ENCODE results near the gene PMM2.

DNA sequence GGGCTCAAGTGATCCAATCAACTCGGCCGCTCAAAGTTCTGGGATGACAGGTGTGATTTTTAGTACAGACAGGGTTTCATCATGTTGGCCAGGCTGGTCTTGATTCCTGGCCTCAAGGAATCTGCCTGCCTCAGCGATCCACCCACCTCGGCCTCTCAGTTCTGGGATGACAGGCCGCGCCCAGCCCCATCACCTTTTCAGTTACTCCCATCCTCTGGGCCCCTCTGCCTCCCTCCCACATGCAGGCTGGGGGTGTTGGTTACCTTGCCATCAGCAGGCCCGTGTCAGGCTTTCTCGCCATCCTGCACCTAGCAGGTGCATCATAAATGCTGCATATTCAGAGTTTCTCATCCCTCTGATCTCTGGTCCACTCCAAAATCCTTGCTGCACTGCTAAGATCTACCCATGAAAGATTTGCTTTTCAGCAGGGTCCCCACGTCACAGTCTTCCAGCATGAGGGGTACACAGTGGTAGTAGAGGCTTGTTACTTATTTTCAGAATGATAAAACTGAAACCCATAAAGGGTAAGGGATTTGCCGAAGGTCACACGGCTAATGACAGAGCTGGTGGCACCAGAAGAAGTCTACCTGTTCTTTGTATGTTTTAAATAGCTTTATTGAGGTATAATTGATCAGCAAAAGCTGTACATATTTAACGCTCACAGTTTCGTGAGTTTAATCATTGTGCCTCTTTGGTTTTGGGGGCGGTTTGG, 16.6 kb downstream of the PMM2 start:
- TF ChIP-seq EZH2 (IDR thresholded peaks at IDR 0.05; ENCODE audit: low read length), result no peak
- TF ChIP-seq, protein P1, sequence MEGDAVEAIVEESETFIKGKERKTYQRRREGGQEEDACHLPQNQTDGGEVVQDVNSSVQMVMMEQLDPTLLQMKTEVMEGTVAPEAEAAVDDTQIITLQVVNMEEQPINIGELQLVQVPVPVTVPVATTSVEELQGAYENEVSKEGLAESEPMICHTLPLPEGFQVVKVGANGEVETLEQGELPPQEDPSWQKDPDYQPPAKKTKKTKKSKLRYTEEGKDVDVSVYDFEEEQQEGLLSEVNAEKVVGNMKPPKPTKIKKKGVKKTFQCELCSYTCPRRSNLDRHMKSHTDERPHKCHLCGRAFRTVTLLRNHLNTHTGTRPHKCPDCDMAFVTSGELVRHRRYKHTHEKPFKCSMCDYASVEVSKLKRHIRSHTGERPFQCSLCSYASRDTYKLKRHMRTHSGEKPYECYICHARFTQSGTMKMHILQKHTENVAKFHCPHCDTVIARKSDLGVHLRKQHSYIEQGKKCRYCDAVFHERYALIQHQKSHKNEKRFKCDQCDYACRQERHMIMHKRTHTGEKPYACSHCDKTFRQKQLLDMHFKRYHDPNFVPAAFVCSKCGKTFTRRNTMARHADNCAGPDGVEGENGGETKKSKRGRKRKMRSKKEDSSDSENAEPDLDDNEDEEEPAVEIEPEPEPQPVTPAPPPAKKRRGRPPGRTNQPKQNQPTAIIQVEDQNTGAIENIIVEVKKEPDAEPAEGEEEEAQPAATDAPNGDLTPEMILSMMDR (optimal IDR thresholded peaks at IDR 0.05 in 1 of 3, IDR thresholded peaks at IDR 0.05 in 1 of 3, conservative IDR thresholded peaks at IDR 0.05 in 1 of 3; ENCODE audit: extremely low read depth in 1 of 3, insufficient read depth in 2 of 3, low read length in 3 of 3), result no peak

All from keratinocyte (primary cell).